CD4-positive, alpha-beta T cell (primary cell): ENCODE measurements around the gene ALDH1A2. TPM values are rescaled to one million over a fixed set of nuclear protein-coding genes. Genes with fewer than 3 reads are reported as not detected.

Source experiments
- ATAC-seq: fragments of 200-7000 bp; cut with Tn5 transposase; one replicate; pipeline ENCODE4 v1.10.0; 2022; ENCODE audit warnings: mild to moderate bottlenecking; ENCODE audit not compliant: poor library complexity
- CTCF ChIA-PET: fragments of 350-600 bp; sonication (Branson Sonifier 250); formaldehyde crosslinking; loops from one replicate; lab custom pipeline; 2021; ENCODE audit warnings: antibody characterized with exemption, inconsistent platforms; lab: Charles Lee
- POLR2A ChIA-PET: fragments of 350-600 bp; sonication (Branson Sonifier 250); formaldehyde crosslinking; loops from one replicate; lab custom pipeline; 2021; ENCODE audit warnings: antibody characterized with exemption, inconsistent platforms; lab: Charles Lee
- DNase-seq, 14 experiments: peaks; one replicate each; pipeline ENCODE4 v3.0.0-alpha.2; 2013 to 2020; ENCODE audit warnings: mixed read lengths in 2 of 14
- H3K27ac ChIP-seq, 2 donors: one replicate each; pipeline versions ENCODE4 v1.5.1 to v1.7.0; 2013; ENCODE audit warnings: low read length in 2 of 2, low read depth in 1 of 2, mild to moderate bottlenecking in 1 of 2
- H3K27me3 ChIP-seq, 2 experiments: 1 replicate in 1 of 2; 2 replicates in 1 of 2; pipeline versions ENCODE4 v1.6.1 to v1.7.0; 2013; ENCODE audit warnings: low read length in 2 of 2, control low read depth in 1 of 2, mild to moderate bottlenecking in 1 of 2, moderate library complexity in 1 of 2; ENCODE audit not compliant: insufficient read depth in 2 of 2, control insufficient read depth in 1 of 2
- H3K36me3 ChIP-seq: one replicate; pipeline ENCODE4 v1.6.1; 2013; ENCODE audit warnings: low read length, control low read depth; ENCODE audit not compliant: insufficient read depth
- H3K4me1 ChIP-seq: one replicate; pipeline ENCODE4 v1.6.1; 2013; ENCODE audit warnings: low read length, control low read depth; ENCODE audit not compliant: insufficient read depth
- H3K4me3 ChIP-seq: one replicate; pipeline ENCODE4 v1.5.1; 2013; ENCODE audit warnings: mild to moderate bottlenecking, low read length, moderate library complexity
- H3K9me3 ChIP-seq, 2 experiments: 1 replicate in 1 of 2; 2 replicates in 1 of 2; pipeline versions ENCODE4 v1.6.1 to v1.7.0; 2013; ENCODE audit warnings: low read length in 2 of 2, mild to moderate bottlenecking in 2 of 2, control low read depth in 1 of 2, moderate library complexity in 1 of 2; ENCODE audit not compliant: control insufficient read depth in 1 of 2, insufficient read depth in 1 of 2
- H3K27ac Mint-ChIP-seq: one replicate; pipeline ENCODE4 v1.8.0; 2020; ENCODE audit warnings: mixed read lengths
- H3K27me3 Mint-ChIP-seq: one replicate; pipeline ENCODE4 v1.8.0; 2021; ENCODE audit warnings: mixed read lengths
- H3K36me3 Mint-ChIP-seq: one replicate; pipeline ENCODE4 v1.8.0; 2021; ENCODE audit warnings: low read depth, mixed read lengths
- H3K4me1 Mint-ChIP-seq: one replicate; pipeline ENCODE4 v1.8.0; 2021; ENCODE audit warnings: low read depth, mixed read lengths
- H3K4me3 Mint-ChIP-seq: one replicate; pipeline ENCODE4 v1.8.0; 2020; ENCODE audit warnings: mild to moderate bottlenecking, mixed read lengths
- H3K9me3 Mint-ChIP-seq: one replicate; pipeline ENCODE4 v1.8.0; 2020; ENCODE audit warnings: mixed read lengths
- CTCF ChIP-seq: fragments of 200-600 bp; IDR thresholded peaks from one replicate; pipeline ENCODE4 v1.8.0; 2022; ENCODE audit warnings: antibody characterized with exemption, mild to moderate bottlenecking
- intact Hi-C, 2 experiments: fragments of 100-400 bp; cut with DNase I in 1 of 2; cut with micrococcal nuclease in 1 of 2; formaldehyde crosslinking; loops; one replicate each; pipeline versions ENCODE4 v1.15.1 to v1.9.0; 2023 to 2025; cut with DNase I, micrococcal nuclease
- total RNA-seq, 174 experiments: library from RNA in 2 of 174; stranded (reverse) in 2 of 174; gene quantifications; one replicate each; pipeline ENCODE4 v1.2.3 and lab custom pipeline; 2021 to 2026

Gene ALDH1A2
- total RNA-seq, 2 experiments from 2014 or later, result not detected

GRCh38 chr15:58043192-58043903 lies 22.2 kb downstream of the ALDH1A2 start:
- peak; percentile 63 for TF ChIP-seq CTCF
- no peaks in the 10 kb centered on the region for H3K9me3 ChIP-seq
- H3K27ac Mint-ChIP-seq, result no peak overlapping the region
- H3K4me1 Mint-ChIP-seq, result no peaks in the 10 kb centered on the region
- no peaks in the 10 kb centered on the region for H3K36me3 Mint-ChIP-seq
- peaks cover 1% of the 10 kb centered on the region for H3K9me3 Mint-ChIP-seq
- POLR2A ChIA-PET, result no interaction called here
- peaks cover 2 to 18% of the 10 kb centered on the region in 2 experiments for H3K27me3 ChIP-seq
- no peak overlapping the region for H3K4me3 Mint-ChIP-seq
- H3K27ac ChIP-seq, result no peak overlapping the region
- H3K4me3 ChIP-seq, result no peak overlapping the region
- H3K27me3 Mint-ChIP-seq, result peaks cover 65% of the 10 kb centered on the region
- DNase-seq (peak in 9 of 14 experiments; percentile 13 to 56 (median 37)), ATAC-seq (no peak)
- intact Hi-C loops, result loop anchor here (1.0 to 10.0 kb wide), 5 partner anchors 139 to 1484 kb away; no protein-coding TSS in a partner anchor
- no peaks in the 10 kb centered on the region for H3K36me3 ChIP-seq
- CTCF ChIA-PET, result no interaction called here
- no peaks in the 10 kb centered on the region for H3K4me1 ChIP-seq

- peaks cover 1% of the 10 kb centered on the region for H3K9me3 Mint-ChIP-seq
- ChIA-PET POLR2A (no interaction called here), CTCF (no interaction called here)
- Histone ChIP-seq H3K9me3 (no peaks in the 10 kb centered on the region), H3K27me3 (peaks cover 2 to 18% of the 10 kb centered on the region in 2 experiments), H3K27ac (no peak overlapping the region), H3K36me3 (no peaks in the 10 kb centered on the region), H3K4me1 (no peaks in the 10 kb centered on the region), H3K4me3 (no peak overlapping the region)
- no peak overlapping the region for H3K27ac Mint-ChIP-seq
- DNase-seq (no peak), ATAC-seq (no peak)
- TF ChIP-seq CTCF, result no peak
- H3K4me1 Mint-ChIP-seq, result no peaks in the 10 kb centered on the region
- no peaks in the 10 kb centered on the region for H3K36me3 Mint-ChIP-seq
- H3K4me3 Mint-ChIP-seq, result no peak overlapping the region
- peaks cover 66% of the 10 kb centered on the region for H3K27me3 Mint-ChIP-seq
- intact Hi-C loops, result loop anchor here (5.0 to 10.0 kb wide), 4 partner anchors 140 to 1485 kb away; no protein-coding TSS in a partner anchor
Measured at GRCh38 chr15:58042006-58042405, 23.5 kb downstream of the ALDH1A2 start.

GRCh38 chr15:58040150-58040549 lies 25.4 kb downstream of the ALDH1A2 start:
- ChIA-PET POLR2A (no interaction called here), CTCF (no interaction called here)
- H3K9me3 ChIP-seq, result no peaks in the 10 kb centered on the region
- no peaks in the 10 kb centered on the region for H3K4me1 ChIP-seq
- peaks cover 2 to 18% of the 10 kb centered on the region in 2 experiments for H3K27me3 ChIP-seq
- Mint-ChIP-seq H3K27me3 (peaks cover 58% of the 10 kb centered on the region), H3K36me3 (no peaks in the 10 kb centered on the region), H3K27ac (no peak overlapping the region), H3K9me3 (no peaks in the 10 kb centered on the region), H3K4me3 (no peak overlapping the region), H3K4me1 (no peaks in the 10 kb centered on the region)
- no peaks in the 10 kb centered on the region for H3K36me3 ChIP-seq
- ATAC-seq, result no peak
- intact Hi-C loops, result loop anchor here (5.0 to 10.0 kb wide), 4 partner anchors 142 to 1487 kb away; no protein-coding TSS in a partner anchor
- H3K27ac ChIP-seq, result no peak overlapping the region
- H3K4me3 ChIP-seq, result no peak overlapping the region
- DNase-seq, result no peak
- TF ChIP-seq CTCF, result no peak
